ENCODE data around the gene ZNF496.
"Not testable (repeated sequence)": the region's sequence is repeated elsewhere in the genome, so short reads cannot be mapped to it uniquely, and the experiment has no call there.

The ZNF496 gene
- total RNA-seq: 24.6 to 40.8 (median 31.9) reads per million in 4 experiments

DNA sequence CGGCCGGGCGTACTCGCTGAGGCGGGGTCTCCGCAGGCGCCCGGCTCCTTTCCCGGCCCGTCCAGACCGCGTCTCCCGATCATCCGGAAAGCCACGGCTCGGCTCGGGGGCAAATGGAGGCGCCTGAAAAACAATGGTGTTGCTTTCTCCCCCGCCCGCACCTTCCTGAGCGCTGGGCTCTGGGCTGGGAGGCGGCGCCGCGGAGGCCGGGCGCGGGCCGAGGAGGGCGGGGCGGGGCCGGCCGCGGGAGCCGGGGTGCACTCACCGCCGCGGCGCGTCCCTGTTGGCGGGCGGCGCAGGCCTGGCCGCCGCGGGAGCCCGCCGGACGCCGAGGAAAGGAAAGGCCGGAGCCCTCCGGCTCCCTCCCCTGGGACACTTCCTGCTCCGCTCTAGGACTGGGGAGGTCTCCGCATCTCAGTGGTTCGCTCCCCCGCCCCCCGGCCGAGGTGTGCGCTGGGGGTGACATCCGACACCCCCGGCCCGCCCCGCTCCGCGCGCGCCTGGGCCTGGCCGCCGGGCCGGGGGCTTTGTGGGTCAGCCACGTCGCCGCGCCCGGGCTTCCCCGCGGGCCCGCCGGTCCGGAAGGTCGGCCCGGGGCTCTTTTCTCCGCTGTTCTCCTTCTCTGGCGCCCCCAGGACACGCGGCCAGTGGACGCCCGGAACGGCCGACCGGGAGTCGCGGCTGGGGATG is at the start of gene ZNF496:
Gene ZNF496 (minus strand): TSS at position 343 of the 690 bp plus-strand sequence. CDS start 2,289 bp downstream, outside the sequence.
- DNase-seq: peak; percentile 34

DNA sequence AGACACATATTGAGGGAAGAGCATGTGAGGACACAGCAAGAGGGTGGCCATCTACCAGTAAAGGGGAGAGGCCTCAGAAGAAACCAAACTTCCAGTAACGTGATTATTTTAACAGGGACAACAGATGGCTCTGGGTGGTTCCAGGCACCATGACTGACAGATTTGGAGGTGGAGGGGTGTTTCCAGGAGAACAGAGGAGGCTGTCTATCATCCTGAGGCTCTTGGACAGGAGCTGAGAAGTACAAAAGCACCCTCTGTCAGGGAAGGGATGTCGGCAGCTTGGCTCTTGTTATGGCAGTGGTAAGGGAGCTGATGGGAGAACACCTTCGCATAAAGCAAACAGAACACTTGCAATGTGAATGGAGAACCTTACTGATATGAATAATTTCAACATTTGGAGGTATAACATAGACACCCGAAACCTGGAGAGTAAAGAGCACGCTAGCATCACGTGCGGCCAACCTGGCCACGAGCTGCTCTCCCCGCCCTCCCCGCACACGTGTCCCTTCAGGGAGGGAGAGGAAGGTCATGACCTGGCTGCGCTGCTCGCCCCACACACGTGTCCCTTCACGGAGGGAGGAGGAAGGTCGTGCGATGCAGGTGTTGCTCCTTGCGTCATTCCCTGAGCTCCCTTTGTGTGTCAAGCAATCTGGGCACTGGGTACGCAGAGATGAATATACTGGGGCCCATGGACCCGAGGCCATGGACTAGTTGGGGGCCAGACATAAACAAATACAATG is 46.8 kb upstream of the ZNF496 start:
- no peak for DNase-seq

GRCh38 chr1:247377656-247378055 is 46.0 kb upstream of the ZNF496 start:
- DNase-seq: not testable (repeated sequence)

DNA sequence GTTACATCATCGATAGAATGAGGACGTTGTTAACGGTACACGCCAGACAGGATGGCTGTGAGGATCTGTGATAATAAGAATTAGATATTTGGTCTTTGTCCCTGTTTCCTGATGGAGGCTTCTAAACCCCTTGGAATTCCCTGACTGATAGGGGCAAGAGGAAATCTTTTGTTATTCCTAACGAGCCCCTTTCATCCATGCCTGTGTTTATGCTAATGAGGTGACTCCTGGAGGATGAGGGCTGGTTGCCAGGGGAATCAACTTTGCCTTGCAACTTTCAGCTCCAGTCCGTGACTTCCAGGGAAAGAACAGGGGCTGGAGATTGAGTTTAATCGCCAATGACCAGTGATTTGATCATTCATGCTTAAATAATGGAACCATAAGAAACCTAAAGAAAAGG is 45.0 kb upstream of the ZNF496 start:
- no peak for DNase-seq

DNA sequence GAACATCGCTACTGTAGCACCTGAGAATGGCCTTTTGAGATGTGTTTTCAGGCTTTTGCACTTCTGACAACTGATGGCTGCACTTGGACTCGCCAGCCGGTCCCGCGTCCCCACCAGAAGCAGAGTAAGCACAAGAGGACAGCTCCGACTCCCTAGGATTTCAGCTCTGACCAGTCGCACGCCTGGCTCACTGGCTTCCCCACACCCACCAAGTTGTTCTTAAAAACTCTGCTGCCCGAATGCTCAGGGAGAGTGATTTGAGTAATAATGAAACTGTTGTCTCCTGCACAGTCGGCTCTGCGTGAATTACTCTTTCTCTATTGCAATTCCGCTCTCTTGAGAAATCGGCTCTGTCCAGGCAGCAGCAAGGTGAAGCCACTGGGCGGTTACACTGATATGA is 44.1 kb upstream of the ZNF496 start:
- no peak for DNase-seq

GRCh38 chr1:247374651-247375334 is 43.1 kb upstream of the ZNF496 start:
- DNase-seq: not testable (repeated sequence)

GRCh38 chr1:247373721-247374141 is 42.1 kb upstream of the ZNF496 start:
- DNase-seq: peak; percentile 36

DNA sequence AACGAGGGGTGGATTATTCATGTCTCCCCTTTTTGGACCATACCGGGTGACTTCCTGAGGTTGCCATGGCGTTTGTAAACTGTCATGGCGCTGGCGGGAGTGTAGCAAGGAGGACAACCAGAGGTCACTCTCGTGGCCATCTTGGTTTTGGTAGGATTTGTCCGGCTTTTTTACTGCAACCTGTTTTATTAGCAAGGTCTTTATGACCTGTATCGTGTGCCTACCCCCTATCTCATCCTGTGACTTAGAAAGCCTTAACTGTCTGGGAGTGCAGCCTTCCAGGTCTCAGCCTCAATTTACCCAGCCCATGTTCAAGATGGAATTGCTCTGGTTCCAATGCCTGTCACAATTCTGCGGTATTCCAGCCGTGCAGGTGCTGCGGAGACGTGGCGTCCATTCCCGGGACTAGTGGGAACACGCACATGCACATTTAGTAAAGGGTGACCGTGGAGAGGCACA is 40.2 kb upstream of the ZNF496 start:
- no peak for DNase-seq

GRCh38 chr1:247370786-247371732 is 39.4 kb upstream of the ZNF496 start:
- no peak for DNase-seq

- DNase-seq: no peak
Observed at GRCh38 chr1:247368490-247369145, 37.0 kb upstream of the ZNF496 start.

DNA sequence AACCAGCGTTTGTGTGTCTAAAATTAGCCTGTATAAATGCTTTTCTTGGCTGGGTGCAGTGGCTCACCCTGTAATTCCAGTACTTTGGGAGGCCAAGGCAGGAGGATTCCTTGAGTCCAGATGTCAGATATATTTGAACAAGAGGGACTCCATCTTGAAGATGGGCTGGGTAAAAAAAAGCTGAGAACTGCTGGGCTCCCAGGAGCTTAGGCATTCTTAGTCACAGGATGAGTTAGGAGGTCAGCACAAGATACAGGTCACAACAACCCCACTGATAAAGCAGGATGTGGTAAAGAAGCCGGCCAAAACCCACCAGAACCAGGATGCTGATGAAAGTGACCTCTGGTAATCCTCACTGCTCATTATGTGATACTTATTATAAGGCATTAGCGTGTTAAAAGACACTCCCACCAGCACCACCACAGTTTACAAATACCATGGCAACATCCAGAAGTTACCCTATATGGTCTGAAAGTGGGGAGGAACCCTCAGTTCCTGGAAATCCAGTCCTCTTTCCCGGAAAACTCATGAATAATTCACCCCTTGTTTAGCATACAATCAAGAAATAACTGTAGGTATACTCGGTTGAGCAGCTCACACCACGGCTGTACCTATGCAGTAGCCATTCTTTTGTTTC is 36.2 kb upstream of the ZNF496 start:
- no peak for DNase-seq

- DNase-seq: no peak
Observed at GRCh38 chr1:247366926-247367645, 35.4 kb upstream of the ZNF496 start.

DNA sequence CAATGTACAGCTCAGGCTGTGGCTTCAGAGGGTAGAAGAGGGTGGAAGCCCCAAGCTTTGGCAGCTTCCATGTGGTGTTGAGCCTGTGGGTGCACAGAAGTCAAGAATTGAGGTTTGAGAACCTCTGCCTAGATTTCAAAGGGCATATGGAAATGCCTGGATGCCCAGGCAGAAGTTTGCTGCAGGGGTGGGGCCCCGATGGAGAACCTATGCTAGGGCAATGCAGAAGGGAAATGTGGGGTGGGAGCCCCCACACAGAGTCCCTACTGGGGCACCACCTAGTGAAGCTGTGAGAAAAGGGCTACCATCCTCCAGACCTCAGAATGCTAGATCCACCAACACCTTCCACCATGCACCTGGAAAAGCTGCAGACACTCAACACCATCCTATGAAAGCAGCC is 34.7 kb upstream of the ZNF496 start:
- DNase-seq: not testable (repeated sequence)

GRCh38 chr1:247365023-247365422 is 33.4 kb upstream of the ZNF496 start:
- no peak for DNase-seq

DNA sequence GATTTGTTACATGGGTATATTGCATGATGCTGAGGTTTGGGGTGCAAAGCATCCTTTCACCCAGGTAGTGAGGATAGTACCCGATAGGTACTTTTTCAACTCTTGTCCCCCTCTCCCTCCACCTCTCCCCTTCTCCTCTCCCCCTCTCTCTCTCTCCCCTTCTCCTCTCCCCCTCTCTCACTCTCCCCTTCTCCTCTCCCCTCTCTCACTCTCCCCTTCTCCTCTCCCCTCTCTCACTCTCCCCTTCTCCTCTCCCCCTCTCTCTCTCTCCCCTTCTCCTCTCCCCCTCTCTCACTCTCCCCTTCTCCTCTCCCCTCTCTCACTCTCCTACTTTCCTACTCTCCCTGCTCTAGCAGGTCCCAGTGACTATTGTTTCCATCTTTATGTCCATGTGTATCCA is 31.3 kb upstream of the ZNF496 start:
- DNase-seq: not testable (repeated sequence)

- no peak for DNase-seq
Observed at GRCh38 chr1:247362153-247362552, 30.5 kb upstream of the ZNF496 start.

- no peak for DNase-seq
Observed at GRCh38 chr1:247360991-247361731, 29.5 kb upstream of the ZNF496 start.

DNA sequence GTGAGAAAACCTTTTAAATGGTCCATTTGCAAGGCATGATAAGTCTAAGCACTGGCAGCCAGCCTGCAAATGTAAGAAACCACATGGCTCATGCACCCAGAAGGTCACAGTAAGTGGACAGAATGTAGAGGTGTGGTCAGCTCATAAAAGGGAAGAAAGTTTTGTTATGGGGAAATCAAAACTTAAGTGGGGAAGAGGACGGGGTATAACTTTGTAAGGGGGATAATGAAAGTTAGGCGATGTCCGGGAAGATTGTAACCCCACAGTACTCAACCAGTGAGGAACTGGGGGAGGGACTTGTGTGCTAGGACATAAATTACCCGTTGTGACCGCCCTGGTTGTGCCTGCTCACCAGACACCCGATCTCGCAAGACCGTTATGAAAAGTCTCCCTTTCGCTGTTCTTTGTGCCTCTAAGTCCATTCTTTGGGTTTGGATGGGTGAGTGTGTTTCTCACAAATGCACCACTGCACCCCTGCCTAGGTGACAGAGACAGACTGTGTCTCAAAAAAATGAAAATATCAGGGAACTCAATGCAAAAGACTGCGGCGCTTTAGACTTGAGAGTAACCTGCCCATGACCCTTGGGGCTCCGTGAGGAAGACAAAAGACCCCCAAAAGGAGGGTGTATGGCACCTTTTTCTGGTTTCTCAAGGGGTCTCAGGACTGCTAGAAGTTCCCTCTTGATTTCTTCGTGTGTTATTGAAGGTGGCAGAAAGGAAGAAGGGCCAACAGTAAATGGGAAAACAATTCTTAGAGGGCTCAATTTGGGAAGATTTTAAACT is 28.6 kb upstream of the ZNF496 start:
- DNase-seq: no peak

DNA sequence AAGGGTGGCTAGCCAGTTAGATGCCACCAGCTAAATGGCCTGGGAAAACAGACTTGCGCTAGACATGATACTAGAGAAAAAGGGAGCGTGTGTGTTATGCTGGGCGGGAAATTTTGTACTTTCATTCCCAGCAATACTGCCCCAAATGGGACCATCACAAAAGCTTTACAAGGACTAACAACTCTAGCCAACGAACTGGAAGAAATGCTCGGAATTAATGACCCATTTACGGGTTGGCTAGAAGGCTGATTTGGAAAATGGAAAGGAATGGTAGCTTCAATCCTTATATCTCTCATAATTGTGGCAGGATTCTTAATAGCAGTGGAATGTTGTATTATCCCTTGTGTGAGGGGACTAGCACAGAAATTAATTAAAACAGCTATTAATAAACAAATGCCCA is 27.9 kb upstream of the ZNF496 start:
- DNase-seq: no peak

All from effector CD8-positive, alpha-beta T cell (primary cell).